COLO668 (cell line): ENCODE data around the gene PLEKHG4.

Source experiments
- DNase-seq: peaks from one replicate; lab custom pipeline; 2025; ENCODE audit not compliant: unreplicated experiment; lab: John Stamatoyannopoulos, UW

Gene PLEKHG4

DNA sequence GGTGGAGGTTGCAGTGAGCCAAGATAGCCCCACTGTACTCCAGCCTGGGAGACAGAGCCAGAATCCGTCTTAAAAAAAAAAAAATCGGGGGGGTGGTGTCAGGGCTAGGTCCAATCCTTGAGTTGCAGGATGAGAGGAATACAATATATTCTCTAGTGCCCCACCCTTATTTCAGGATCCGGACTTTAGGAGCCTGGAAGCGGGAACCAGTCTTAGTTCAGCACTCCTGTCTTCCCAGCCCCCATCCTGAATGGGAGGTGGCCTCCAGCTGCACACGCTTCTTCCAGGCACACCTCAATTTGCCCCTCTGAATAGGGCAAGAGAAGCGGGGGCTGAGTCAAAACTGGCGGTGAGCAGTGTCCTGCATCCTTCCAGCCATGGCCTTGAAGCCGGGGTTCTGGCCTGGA lies 33.7 kb upstream of the PLEKHG4 start:
- no peak for DNase-seq

GRCh38 chr16:67246081-67246755 lies 33.1 kb upstream of the PLEKHG4 start:
- DNase-seq = peak; percentile 76

- DNase-seq = peak; percentile 93
Measured at GRCh38 chr16:67246756-67247191, 32.6 kb upstream of the PLEKHG4 start.

GRCh38 chr16:67247192-67248072 lies 31.9 kb upstream of the PLEKHG4 start, which contains the start of gene FHOD1:
Gene FHOD1, minus strand, starts transcription at chr16:67247481. Its CDS starts 71 bp downstream, at chr16:67247410.
- DNase-seq = peak; percentile 86

- no peak for DNase-seq
Measured at GRCh38 chr16:67248073-67248400, 31.3 kb upstream of the PLEKHG4 start.

DNA sequence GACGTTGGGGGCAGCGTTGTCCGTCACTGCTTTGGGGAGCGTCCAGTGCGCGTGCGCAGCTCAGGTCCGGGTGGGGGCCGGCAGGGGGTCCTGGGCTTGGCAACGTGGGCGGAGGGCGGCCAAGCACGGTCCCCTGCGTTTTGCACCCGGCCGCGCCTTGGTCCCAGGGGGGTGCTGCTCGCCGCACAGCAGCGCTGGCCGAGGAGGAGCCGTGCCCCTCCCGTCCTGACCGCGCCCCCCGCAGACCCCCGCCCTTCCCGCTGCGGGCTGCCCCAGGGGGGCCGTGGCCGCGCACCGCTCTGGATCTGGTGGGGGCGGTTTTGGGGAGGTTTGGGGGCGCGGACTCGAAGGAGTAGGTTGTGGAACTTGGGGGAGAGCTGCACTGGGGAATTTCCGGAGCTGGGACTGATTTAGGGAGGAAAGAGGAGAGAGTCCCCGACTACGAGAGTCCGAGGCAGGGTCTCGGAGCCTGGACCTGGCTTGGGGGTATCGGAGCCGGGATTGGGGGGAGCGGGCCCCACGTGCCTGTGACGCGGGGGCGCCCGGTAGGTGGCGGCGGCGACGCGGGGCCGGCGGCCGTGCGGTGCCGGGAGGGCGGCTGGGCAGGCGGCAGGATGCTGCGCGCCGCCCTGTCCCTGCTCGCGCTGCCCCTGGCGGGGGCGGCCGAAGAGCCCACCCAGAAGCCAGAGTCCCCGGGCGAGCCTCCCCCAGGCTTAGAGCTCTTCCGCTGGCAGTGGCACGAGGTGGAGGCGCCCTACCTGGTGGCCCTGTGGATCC lies 30.7 kb upstream of the PLEKHG4 start, which contains the start of gene SLC9A5:
Gene SLC9A5 (plus strand): TSS at position 579 of the 777 bp plus-strand sequence. CDS start 36 bp downstream, at position 615.
- DNase-seq = peak; percentile 24

- no peak for DNase-seq
Measured at GRCh38 chr16:67249178-67250044, 29.9 kb upstream of the PLEKHG4 start.

- DNase-seq = no peak
Measured at GRCh38 chr16:67250045-67250327, 29.3 kb upstream of the PLEKHG4 start.

DNA sequence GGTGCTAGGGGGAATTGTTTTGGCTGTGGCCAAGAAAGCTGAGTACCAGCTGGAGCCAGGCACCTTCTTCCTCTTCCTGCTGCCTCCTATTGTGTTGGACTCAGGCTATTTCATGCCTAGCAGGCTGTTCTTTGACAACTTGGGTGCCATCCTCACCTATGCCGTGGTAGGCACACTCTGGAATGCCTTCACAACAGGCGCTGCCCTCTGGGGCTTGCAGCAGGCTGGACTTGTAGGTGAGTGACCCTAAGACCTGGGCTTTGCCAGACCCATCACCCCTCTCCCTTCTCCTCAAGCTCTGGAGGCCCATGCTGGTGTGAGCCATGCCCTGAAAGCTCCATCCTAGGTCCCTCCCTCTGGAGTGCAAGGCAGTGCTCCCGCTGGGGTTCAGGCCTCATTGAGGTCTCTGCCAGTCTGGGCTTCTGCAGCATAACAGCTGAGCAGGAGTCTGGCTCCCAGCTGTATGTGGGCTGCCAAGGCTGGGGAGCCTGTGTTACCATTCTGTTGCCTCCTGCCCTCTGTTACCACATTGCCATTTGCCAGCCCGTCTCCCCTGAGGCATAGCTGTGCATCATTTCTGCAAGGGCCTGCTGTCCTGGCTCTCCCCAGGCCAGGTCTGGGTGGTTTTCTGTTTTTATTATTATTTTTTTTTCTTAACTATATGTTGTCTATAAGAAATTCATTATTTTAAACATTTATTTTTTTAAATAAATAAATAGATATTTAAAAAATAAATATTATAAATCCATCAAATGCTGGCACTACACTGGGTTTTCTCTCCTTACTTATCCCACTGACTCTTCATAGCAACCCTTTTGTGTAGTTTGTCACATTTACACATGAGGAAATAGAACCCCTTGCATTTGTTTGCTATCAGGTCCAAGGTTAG lies 26.5 kb upstream of the PLEKHG4 start:
- DNase-seq = no peak

DNA sequence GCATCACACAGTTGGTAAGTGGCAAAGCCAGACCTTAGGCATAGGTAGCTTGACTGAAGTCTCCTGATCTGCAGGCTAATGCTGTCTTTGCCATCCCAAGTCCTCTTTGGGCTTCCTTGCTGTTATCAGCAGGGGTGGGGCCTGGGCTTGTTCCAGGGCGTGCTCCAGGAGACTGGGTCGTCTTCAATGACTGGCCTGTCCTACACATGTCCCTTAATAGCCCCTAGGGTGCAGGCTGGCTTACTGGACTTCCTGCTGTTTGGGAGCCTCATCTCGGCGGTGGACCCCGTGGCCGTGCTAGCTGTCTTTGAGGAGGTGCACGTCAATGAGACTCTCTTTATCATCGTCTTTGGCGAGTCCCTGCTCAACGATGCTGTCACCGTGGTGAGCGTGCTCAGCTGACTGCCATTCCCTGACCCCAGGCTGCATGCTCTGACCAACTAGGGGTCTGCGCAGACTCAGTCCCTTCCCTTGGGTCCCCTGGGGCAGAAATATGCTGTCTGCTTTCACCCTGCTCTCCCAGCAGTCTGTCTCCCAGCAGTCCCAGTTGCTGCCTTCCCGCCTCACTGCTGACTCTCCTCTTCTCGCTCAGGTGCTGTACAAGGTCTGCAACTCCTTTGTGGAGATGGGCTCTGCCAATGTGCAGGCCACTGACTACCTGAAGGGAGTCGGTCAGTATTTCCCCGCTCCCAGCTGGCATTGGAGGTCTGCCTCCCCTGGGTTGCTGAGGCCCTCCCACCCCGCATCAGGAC lies 24.4 kb upstream of the PLEKHG4 start:
- DNase-seq = no peak

DNA sequence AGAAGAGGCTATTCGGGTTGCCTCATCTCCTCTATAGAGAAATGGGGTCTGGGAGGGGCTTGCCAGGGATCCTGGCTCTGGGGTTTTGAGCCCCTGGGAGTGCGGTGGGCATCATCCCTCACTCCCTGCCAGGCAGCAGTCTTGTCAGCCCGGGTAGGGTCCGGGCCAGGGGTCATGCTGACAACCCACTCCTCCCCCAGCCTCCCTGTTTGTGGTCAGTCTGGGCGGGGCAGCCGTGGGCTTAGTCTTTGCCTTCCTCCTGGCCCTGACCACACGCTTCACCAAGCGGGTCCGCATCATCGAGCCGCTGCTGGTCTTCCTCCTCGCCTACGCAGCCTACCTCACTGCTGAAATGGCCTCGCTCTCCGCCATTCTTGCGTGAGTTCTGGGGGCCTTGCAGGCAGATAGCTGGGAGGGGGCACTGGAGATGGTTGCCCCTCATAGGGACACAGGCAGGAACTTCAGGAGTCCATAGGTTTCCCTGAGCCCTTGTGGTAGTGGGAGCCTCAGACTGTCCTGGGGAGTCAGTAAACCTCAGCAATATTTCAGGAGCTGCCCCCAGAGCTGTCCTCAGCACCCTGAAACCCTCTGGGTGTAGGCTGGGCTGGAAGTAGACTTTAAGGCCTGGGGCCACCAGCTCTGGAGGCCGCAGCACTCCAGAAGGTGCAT lies 23.6 kb upstream of the PLEKHG4 start:
- no peak for DNase-seq

DNA sequence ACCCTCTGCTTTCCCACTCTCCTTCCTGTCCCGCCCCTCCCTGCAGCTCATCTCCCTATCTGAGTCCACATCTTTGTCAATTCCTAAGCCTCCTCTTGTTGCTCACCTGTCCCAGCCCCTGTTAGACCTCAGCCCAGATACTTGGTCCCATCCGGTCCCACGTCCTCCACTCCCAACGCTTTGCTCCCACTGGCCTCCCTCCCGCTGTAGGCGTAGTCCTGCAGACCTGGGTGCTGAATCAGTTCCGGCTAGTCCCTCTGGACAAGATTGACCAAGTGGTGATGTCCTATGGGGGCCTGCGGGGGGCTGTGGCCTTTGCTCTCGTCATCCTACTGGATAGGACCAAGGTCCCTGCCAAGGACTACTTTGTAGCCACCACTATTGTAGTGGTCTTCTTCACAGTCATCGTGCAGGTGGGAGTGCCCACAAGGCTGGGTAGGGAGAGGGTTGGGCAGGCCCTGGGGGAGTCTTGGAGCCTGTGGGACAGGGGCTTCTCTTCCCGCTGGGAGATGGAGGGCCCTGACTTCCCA lies 22.6 kb upstream of the PLEKHG4 start:
- no peak for DNase-seq

DNA sequence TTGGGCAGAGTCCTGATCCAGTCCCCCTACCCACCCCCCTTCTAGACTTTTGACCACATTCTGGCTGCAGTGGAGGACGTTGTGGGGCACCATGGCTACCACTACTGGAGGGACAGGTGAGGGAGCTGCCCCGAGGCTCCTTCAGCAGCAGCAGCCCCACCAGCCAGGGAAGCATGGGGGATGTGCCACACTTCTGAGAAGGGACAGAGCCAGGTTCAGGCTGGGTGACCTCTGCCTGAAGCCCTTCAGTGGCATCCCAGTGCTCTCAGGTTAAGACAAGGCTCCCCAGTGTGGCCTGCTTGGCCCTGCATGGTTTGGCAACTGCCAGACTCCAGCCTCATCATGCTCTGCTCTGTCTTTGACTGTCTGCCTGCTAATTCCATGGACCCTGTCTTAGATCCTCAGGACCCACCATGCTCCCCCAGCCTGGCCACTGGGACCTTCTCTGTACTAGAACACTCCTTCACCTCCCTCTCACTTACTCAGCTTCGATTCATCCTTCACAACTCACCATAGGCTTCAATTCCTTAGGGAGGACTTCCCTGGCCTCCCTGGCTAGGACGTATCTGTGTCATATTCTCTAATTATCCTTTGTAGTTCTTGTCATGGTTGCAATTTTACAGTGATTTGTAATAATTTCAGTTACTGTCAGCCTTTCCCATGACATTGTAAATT lies 21.7 kb upstream of the PLEKHG4 start:
- no peak for DNase-seq

- no peak for DNase-seq
Measured at GRCh38 chr16:67258161-67258835, 21.0 kb upstream of the PLEKHG4 start.

DNA sequence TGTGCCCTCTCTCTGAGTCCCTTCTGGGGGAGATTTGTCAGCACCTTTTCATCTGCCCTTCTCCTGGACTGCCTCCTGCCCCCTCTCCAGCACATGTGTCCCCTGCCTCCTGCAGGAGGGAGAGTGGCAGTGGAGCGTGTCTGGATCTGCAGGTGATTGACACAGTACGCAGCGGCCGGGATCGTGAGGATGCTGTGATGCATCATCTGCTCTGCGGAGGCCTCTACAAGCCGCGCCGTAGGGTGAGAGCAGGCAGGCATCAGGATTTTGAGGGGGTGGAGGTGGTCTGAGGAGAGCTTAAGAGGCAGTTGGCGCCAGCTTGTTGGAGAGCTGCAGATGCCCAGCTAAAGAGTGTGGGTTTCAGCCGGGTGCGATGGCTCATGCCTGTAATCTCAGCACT lies 19.6 kb upstream of the PLEKHG4 start:
- no peak for DNase-seq

GRCh38 chr16:67260426-67261063 lies 18.8 kb upstream of the PLEKHG4 start:
- peak; percentile 37 for DNase-seq

DNA sequence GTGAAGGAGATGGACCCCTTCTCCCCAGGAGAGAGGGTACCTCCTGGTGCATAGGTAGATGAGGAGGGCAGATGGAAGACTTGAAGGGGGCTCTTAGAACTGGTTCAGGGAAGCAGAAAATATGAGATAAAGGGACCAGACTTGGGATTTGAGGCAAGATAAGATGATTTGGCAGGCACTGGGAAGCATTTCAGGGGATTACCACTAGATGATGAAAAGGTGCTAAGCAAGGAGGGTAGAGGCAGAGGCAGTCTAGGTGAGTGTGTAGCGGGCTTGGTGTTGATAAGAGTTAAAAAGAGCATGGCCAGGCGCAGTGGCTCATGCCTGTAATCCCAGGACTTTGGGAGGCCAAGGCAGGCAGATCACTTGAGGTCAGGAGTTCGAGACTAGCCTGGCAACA lies 16.1 kb upstream of the PLEKHG4 start:
- no peak for DNase-seq
